Ovary (tissue), 9 donors: Measurements from ENCODE around the gene POLDIP3. TPM values are rescaled to one million over a fixed set of nuclear protein-coding genes. Genes with fewer than 3 reads are reported as not detected.
"Not testable (repeated sequence)": the region's sequence is repeated elsewhere in the genome, so short reads cannot be mapped to it uniquely, and the experiment has no call there.

Experiments used
- DNase-seq, 5 donors: peaks; one replicate each; pipeline ENCODE4 v3.0.0-alpha.2; 2019 to 2020
- H3K27ac ChIP-seq, 2 donors: fragments of 200-600 bp; one replicate each; pipeline versions ENCODE4 v1.5.1 to v1.8.0; 2019 to 2022
- H3K27me3 ChIP-seq: fragments of 200-600 bp; one replicate; pipeline ENCODE4 v1.8.0; 2022
- H3K36me3 ChIP-seq: fragments of 200-600 bp; sonication (generic); one replicate; pipeline ENCODE4 v1.5.1; 2019
- H3K4me1 ChIP-seq: one replicate; pipeline ENCODE4 v1.8.1; 2013; ENCODE audit warnings: mild to moderate bottlenecking, moderate library complexity; ENCODE audit not compliant: insufficient read depth
- H3K4me3 ChIP-seq: fragments of 200-600 bp; sonication (generic); one replicate; pipeline ENCODE4 v1.5.1; 2017
- H3K9me3 ChIP-seq, 2 donors: fragments of 200-600 bp in 1 of 2; sonication (generic) in 1 of 2; one replicate each; pipeline versions ENCODE4 v1.5.1 to v1.8.1; 2013 to 2019; ENCODE audit warnings: mild to moderate bottlenecking in 1 of 2, moderate library complexity in 1 of 2
- EP300 ChIP-seq: sonication (generic); formaldehyde crosslinking; IDR thresholded peaks from one replicate; pipeline ENCODE4 v1.6.1; 2017; ENCODE audit warnings: antibody characterized with exemption
- POLR2A ChIP-seq: fragments of 450-650 bp; IDR thresholded peaks from one replicate; pipeline ENCODE4 v1.6.1; 2017; ENCODE audit warnings: antibody characterized with exemption, mild to moderate bottlenecking, moderate library complexity
- WGBS, 3 donors: extraction: QIAGEN DNeasy Blood & Tissue Kit in 1 of 3; methylation state at CpG; one replicate each; pipeline versions ENCODE4 v1.1.5 to v1.1.7; 2013 to 2017; 5-methylcytosine and 5-hydroxymethylcytosine counted together
- intact Hi-C, 4 donors: fragments of 100-400 bp; cut with DNase I; formaldehyde crosslinking; loops; one replicate each; pipeline versions ENCODE4 v1.11.0 to v1.15.1; 2022 to 2023
- polyA plus RNA-seq, 2 donors: library from polyadenylated mRNA; stranded (reverse); fragments of 200-250 nt in 1 of 2; fragments of 350-450 nt in 1 of 2; fragmentation: Illumina TruSeq in 1 of 2; extraction: RNeasy Lipid Tissue Mini Kit (QIAGEN cat#74804) in 1 of 2; gene quantifications; one replicate each; pipeline ENCODE4 v1.2.3, GENCODE V29; 2013 to 2014
- total RNA-seq, 7 donors: library from RNA; depleted of rRNA in 2 of 7; stranded (reverse); fragments of >200 nt in 2 of 7; fragmentation: NEBNext Ultra II Directional in 3 of 7; extraction: Animal tissue kit (Norgen Biotek cat#: 25700) in 3 of 7; gene quantifications; one replicate each; pipeline versions ENCODE4 v1.1.0 to v1.2.4, GENCODE V29; 2016 to 2023
- TF ChIP-seq, protein P1 (sequence below), 3 donors: fragments of 450-650 bp in 2 of 3; fragments of 200-600 bp in 1 of 3; IDR thresholded peaks; one replicate each; pipeline versions ENCODE4 v1.5.1 to v1.8.0; 2016 to 2022; ENCODE audit warnings: antibody characterized with exemption in 3 of 3, mild to moderate bottlenecking in 1 of 3
- donor health status: DM: no; HTN: no; CAD: no; lungs with moderate emphysema.
- donor health status: DM: no; HTN: no; CAD: no.
- donor health status: Bipolar disorder and iron deficiency.
- donor health status: DM: yes; HTN: yes; CAD: no.
- donor health status: DM: no; HTN: no; CAD: no.
- donor health status: DM: yes; HTN: yes; CAD: no.

Gene POLDIP3
- total and polyA plus RNA-seq, 9 donors = 44.0 to 133 (median 103) TPM

DNA sequence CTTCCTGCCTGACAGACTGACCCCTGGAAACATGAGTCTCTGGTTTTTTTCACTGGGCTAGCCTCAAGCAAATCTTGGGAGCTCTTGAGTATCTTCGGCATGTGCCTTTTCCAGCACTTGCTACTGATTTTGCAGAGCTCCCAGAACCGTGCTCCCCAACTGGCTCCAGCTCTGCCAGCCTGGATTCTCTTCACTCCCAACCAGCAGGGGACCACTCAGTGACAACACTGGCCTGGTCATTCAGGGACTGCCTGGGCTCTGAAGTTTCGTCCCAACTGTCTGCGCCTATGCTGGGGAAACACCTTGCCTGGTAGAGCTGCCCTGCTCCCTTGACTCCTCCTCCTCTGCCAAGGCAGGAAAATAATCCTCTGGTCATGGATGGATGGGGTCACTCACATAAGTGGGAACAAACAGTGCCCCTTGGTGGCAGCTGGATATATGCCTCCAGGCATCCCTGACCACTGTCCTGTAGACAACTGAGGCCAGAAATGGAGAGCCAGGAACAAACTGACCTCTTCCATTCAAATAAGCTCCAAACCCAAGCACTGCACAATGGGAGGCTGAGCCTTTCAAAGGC, 30.2 kb downstream of the POLDIP3 start:
- no peak overlapping the region for H3K27ac ChIP-seq
- intact Hi-C loops = no loop called here
- WGBS, 3 donors = 87 to 95% (median 90%) methylated on average over 4 of the region's 4 CpGs
- no peaks in the 10 kb centered on the region for H3K36me3 ChIP-seq
- no peak for DNase-seq
- no peaks in the 10 kb centered on the region for H3K9me3 ChIP-seq
- H3K4me3 ChIP-seq = no peak overlapping the region
- no peaks in the 10 kb centered on the region for H3K4me1 ChIP-seq
- TF ChIP-seq POLR2A (no peak), EP300 (no peak)
- TF ChIP-seq, protein P1, sequence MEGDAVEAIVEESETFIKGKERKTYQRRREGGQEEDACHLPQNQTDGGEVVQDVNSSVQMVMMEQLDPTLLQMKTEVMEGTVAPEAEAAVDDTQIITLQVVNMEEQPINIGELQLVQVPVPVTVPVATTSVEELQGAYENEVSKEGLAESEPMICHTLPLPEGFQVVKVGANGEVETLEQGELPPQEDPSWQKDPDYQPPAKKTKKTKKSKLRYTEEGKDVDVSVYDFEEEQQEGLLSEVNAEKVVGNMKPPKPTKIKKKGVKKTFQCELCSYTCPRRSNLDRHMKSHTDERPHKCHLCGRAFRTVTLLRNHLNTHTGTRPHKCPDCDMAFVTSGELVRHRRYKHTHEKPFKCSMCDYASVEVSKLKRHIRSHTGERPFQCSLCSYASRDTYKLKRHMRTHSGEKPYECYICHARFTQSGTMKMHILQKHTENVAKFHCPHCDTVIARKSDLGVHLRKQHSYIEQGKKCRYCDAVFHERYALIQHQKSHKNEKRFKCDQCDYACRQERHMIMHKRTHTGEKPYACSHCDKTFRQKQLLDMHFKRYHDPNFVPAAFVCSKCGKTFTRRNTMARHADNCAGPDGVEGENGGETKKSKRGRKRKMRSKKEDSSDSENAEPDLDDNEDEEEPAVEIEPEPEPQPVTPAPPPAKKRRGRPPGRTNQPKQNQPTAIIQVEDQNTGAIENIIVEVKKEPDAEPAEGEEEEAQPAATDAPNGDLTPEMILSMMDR (IDR thresholded peaks at IDR 0.05) = no peak
- H3K27me3 ChIP-seq = no peaks in the 10 kb centered on the region

DNA sequence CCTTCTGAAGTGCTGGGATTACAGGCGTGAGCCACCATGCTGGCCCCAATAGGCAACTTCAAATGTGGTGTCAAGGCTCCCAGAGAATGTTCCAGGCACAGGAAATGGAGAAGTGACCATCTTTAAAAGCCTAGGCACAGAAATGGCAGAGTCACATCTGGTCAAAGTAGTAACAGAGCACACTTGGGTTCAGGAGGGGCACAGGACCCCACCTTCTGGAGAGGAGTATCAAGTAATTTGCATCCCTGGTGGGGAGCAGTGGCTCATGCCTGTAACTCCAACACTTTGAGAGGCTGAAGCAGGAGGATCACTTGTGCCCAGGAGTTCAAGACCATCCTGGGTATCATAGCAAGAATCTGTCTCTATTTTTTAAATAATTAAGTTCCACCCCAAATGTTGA, 31.7 kb downstream of the POLDIP3 start:
- TF ChIP-seq EP300 (no peak), POLR2A (no peak)
- TF ChIP-seq, protein P1 (IDR thresholded peaks at IDR 0.05) = no peak
- no peaks in the 10 kb centered on the region for H3K27me3 ChIP-seq
- no peaks in the 10 kb centered on the region for H3K4me1 ChIP-seq
- no peaks in the 10 kb centered on the region for H3K9me3 ChIP-seq
- intact Hi-C loops = no loop called here
- WGBS, 3 donors = 88 to 100% (median 93%) methylated on average over 1 of the region's 1 CpG
- no peak overlapping the region for H3K4me3 ChIP-seq
- no peaks in the 10 kb centered on the region for H3K36me3 ChIP-seq
- no peak for DNase-seq
- H3K27ac ChIP-seq = no peak overlapping the region

DNA sequence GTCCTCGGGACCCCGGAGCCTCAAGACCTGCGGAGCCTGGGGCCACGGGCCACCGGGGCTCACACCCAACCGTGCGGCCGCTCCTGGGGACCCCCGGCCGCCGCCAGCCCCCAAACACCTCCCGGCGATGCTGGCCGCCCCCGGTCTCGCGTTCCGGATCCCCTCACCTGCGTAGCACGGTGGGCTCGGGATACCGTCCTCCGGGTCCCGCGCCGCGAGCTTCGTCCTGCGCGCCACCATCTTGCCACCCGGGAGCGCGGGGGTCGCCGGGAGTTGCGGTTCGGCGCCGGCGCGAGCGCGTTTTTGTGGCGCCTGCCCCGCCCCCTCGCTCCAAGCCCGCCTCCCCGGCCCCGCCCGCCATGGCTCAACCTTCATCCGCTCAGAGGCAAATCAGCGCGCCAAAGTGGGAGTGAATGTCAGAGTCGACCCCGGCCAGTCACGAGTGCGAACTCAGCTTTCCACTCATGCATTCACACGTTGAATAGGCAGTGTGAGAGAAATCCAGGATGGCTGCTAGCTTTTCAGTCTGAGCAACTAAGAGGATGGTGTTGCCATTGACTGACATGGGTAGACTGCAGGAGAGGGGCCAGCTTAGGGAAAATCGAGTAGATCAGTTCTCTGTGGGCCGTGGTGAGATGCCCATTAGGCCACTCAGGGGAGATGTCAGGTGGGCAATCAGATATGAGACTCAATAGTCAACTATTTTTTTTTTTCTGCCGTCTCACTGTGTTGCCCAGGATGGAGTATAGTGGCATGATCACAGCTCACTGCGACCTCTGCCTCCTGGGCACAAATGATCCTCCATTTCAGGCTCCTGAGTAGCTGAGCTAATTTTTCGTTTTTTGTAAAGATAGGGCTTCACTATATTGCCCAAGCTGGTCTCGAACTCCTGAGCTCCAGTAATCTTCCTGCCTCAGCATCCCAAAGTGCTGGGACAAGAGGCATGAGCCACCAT, 32.6 kb downstream of the POLDIP3 start:
- peak overlapping the region; percentile 66 to 69 for H3K27ac ChIP-seq
- intact Hi-C loops = no loop called here
- no peaks in the 10 kb centered on the region for H3K4me1 ChIP-seq
- no peaks in the 10 kb centered on the region for H3K27me3 ChIP-seq
- no peaks in the 10 kb centered on the region for H3K9me3 ChIP-seq
- peak; percentile 80 to 88 (median 84) for DNase-seq
- 5 to 8% (median 5%) methylated on average over 47 to 64 of the region's 64 CpGs for WGBS, 3 donors
- no peaks in the 10 kb centered on the region for H3K36me3 ChIP-seq
- TF ChIP-seq EP300 (no peak), POLR2A (no peak)
- TF ChIP-seq, protein P1 (IDR thresholded peaks at IDR 0.05) = no peak
- peak overlapping the region; percentile 82 for H3K4me3 ChIP-seq

DNA sequence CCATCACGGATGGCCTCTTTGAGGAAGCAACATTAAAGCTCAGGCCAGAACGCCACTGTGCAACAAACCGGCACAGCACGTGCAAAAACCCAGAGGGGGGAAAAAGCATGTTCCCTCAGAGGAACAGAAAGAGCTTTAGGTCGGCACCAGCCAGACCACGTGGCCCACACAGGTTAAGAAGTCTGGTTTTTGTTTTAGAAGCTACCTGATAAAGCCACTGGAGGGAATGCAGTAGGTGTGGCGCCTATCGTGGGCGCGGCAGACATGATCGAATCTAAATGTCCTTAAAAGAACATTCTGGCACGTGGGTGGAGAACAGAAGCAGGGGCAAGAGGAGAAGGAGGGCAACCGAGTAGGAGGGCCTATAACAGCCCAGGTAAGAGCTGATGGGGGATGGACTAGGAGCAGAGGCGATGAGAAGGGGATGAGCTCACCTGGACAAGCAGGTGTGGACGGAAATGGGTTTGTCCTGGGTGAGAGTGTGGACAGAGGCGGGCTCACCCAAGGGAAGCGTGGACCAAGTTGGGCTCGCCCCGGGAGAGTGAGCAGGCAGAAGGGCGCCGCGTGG, 33.4 kb downstream of the POLDIP3 start:
- H3K27ac ChIP-seq = peak overlapping the region; percentile 66 to 69
- H3K4me1 ChIP-seq, H3K9me3 ChIP-seq, H3K27me3 ChIP-seq, H3K36me3 ChIP-seq, intact Hi-C loops, DNase-seq: not testable (repeated sequence)
- WGBS, 3 donors = 0 to 3% (median 0%) methylated on average over 13 to 14 of the region's 22 CpGs
- H3K4me3 ChIP-seq = peak overlapping the region; percentile 82

DNA sequence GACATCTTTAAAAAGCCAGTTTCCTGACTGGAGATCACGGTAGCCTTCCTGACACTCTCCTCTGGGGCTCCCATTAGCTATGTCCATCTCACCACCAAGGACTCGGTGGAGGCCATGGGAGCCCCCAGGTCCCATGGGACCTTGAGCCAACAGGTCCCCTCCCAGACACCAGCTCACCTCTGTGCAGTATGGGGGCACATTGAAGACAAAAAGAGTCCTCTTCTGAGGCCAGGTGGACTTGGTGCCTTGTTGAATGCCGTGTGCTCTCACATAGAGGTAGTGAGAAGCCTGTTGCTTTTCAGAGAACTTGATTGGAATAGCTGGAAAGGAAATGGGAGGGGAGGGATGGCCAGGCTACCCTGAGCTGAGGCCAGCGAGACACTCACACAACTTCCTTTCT, 34.6 kb downstream of the POLDIP3 start:
- H3K27me3 ChIP-seq, H3K9me3 ChIP-seq, H3K4me1 ChIP-seq, intact Hi-C loops, H3K36me3 ChIP-seq, H3K27ac ChIP-seq, H3K4me3 ChIP-seq, DNase-seq: not testable (repeated sequence)
- WGBS, 3 donors = 69 to 84% (median 76%) methylated on average over 3 of the region's 4 CpGs
